Metanephros (tissue), 1 donor: ENCODE results near the gene SPACA4. TPM values are rescaled to one million over a fixed set of nuclear protein-coding genes. Genes with fewer than 3 reads are reported as not detected.

Experiments
- total RNA-seq: library from RNA; depleted of rRNA; stranded (reverse); fragments of >200 nt; gene quantifications from one replicate; pipeline ENCODE4 v1.2.3, GENCODE V29; 2014

The SPACA4 gene, protein sequence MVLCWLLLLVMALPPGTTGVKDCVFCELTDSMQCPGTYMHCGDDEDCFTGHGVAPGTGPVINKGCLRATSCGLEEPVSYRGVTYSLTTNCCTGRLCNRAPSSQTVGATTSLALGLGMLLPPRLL
- total RNA-seq = not detected

DNA sequence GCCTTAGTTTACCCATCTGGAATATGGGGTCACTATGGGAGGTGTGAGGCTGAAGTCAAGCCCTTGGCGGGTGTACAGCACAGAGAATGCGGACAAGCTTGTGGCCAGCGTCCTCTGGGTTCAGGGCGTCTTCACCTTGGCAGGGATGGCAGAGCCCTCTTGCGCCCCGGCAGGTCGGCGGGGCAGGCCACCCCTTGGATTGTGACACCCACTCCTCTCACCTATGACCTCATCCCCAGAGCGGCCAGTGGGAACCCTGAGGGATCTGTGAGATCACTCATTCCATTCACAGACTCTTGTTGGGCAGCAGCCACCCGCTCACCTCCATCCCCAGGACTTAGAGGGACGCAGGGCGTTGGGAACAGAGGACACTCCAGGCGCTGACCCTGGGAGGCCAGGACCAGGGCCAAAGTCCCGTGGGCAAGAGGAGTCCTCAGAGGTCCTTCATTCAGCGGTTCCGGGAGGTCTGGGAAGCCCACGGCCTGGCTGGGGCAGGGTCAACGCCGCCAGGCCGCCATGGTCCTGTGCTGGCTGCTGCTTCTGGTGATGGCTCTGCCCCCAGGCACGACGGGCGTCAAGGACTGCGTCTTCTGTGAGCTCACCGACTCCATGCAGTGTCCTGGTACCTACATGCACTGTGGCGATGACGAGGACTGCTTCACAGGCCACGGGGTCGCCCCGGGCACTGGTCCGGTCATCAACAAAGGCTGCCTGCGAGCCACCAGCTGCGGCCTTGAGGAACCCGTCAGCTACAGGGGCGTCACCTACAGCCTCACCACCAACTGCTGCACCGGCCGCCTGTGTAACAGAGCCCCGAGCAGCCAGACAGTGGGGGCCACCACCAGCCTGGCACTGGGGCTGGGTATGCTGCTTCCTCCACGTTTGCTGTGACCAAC, at the start of gene SPACA4:
TSS of gene SPACA4 (plus strand) at position 280 of the 896 bp plus-strand sequence. CDS start at position 517, 237 bp downstream.

DNA sequence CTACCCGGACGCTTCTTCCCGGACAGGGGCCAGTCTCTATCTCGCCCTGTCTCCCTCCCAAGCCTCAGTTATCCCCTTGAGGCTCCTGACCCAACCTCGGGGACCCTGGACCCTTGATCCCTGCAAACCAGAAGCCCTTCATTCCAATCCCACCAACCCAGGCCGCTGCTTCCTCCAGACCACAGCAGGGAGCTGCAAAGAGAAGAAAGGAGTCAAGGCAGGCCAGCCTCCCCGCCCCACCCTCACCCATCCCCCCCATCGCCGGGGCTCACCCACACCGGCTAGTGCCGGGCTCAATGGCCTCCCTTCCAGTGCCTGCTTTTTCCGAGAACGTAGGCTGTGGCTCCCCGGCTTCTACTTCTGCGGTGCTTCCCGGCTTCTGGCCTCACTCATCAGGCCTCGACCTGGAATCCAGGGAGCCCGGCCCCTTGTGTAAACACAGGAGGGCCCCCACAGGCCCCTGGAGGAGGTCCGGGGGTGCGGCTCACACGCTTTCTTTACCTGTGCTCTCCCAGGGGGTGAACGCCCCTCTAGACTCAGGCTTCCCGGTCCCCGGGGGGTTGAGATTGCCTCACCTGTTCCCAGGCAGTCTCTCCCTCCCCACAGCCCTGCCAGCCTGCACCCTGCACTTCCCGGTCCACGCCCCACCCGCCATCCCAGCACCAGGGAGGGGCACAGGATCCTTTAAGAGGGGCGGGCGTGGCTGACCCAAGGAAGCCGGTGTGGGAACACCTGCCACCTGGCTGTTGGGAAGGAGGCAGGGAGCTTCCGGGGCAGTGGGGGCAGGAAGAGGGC, 8.1 kb downstream of the SPACA4 start, which contains the start of gene FAM83E:
TSS of gene FAM83E (minus strand) at position 641 of the 795 bp plus-strand sequence. CDS start 1,704 bp downstream, outside the sequence.

DNA sequence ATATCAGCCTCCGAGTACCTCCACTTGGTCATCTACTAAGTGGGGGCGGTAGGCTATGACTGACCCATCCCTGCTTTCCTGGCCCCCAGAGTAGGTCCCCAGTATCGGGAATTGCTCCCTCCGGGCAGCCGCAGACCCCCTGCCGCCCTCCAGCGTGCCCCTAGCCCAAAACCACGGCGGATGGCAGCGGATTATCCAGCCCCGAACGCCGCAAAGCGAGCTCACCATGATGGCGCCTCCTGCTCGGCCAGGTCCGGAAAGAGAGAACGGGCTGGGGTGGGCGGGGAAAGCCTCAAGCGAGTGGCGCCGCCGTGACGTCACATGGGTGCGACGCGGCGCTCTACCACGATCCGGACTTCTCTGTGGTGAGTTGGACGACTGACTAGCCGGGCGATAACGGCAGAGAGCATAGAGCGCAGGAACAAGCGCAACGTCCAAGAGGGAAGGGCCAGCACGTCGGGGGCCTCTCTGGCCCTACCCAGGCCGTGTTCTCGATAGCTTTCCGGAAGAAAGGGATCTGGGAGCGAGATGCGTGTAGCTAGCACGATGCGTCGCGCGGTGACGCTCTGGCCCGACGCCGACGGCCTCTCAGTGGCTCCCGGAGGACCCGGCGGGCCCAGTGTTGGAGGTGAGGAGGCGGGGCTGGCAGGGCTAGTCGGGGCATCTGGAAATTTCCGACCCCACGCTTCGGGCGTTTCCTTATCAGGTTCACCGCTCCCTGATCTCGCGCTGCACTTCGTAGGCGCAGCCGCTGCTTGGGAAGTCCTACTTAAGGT, 12.6 kb downstream of the SPACA4 start, which contains the start of the genes RPL18 and SPHK2:
TSS of gene RPL18 (minus strand) at position 263 of the 776 bp plus-strand sequence. CDS start at position 228, 35 bp downstream.
TSS of gene SPHK2 (plus strand) at position 591 of the 776 bp plus-strand sequence. CDS start 1,009 bp downstream, outside the sequence.

DNA sequence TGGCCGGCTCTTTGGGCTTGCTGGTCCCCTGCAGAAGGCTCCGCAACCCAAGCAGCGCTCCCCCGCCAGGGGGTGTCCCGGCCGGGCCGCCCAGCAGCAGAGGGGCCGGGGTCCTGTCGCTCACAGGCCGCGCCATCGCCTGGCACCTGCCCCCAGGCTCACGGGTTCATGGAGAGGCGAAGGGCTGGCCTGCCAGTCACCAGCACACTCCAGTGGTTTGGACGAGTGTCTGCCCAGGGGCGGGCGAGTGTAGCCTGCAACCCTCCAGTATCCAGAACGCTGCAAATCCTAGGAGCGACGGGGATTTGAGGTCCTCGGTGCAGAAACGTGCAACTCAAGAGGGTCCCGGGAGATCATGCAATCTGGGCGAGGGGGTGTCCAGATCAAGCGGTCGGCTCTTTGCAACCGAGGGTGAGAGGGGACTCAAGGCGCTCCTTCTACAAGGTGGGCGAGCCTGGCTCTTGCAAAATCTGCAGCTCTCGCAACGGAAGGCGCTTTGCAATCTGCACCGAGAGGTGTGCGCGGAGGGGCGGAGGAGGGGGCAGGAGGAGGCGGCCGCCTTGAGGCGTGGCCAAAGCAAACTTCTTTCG, 30.4 kb downstream of the SPACA4 start, which contains the start of gene DBP:
TSS of gene DBP (minus strand) at position 521 of the 590 bp plus-strand sequence. CDS start at position 136, 385 bp downstream.

DNA sequence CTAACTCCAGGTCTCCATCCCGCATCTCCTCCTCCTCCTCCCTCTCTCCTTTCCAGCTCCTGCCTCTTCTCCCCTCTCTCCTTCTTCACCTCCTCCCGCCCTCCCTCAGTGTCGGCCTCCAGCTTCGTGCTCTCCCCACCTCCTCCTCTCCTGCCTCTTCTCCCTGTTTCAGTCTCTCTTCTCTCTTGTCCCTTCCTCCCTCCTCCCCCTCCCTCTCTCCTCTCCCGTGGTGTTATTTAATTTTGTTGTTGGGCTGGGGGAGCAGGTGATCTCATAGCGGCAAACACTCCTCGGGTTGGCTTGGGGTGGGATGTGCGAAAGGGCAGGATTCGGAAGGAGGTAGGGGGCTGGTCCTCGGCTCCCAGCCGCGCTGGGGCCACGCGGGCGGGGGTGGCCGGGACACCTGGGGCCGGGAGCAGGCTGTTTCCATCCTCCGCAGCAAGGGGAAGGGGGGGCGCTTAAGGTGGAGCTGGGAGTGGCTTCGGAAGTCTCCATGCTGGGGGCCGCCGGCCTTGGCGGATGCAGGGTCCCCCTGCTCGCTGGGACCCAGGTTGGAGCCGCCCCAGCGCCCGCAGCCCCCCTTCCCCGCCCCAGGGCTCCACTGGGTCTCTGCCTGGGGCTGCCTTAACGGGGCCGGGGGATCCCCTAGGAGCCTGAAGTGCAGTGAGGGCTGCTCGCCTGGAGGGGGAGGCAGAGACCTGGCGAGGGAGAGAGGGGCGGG, 39.6 kb downstream of the SPACA4 start, which contains the start of gene CA11:
TSS of gene CA11 (minus strand) at position 187 of the 721 bp plus-strand sequence. CDS start 555 bp downstream, outside the sequence.

Other genes with a start within 250 kb of the SPACA4 start
- 17.9 TPM for gene TMEM143, start 242.8 kb upstream of the SPACA4 start, total RNA-seq
- gene SYNGR4, start 242.4 kb upstream of the SPACA4 start, total RNA-seq = not detected
- 113 TPM for gene KDELR1, start 215.2 kb upstream of the SPACA4 start, total RNA-seq
- gene GRIN2D, start 213.1 kb upstream of the SPACA4 start, total RNA-seq = 0.99 TPM
- 20.8 TPM for gene GRWD1, start 160.8 kb upstream of the SPACA4 start, total RNA-seq
- 1.2 TPM for gene KCNJ14, start 151.2 kb upstream of the SPACA4 start, total RNA-seq
- 52.6 TPM for gene CYTH2, start 137.4 kb upstream of the SPACA4 start, total RNA-seq
- 1.9 TPM for gene LMTK3, start 94.9 kb upstream of the SPACA4 start, total RNA-seq
- not detected for gene SULT2B1, start 54.6 kb upstream of the SPACA4 start, total RNA-seq
- 0.88 TPM for gene FAM83E, start 8.3 kb downstream of the SPACA4 start, total RNA-seq
- 2,126 TPM for gene RPL18, start 12.4 kb downstream of the SPACA4 start, total RNA-seq
- 16.2 TPM for gene SPHK2, start 12.8 kb downstream of the SPACA4 start, total RNA-seq
- 17.2 TPM for gene DBP, start 30.6 kb downstream of the SPACA4 start, total RNA-seq
- 3.5 TPM for gene CA11, start 39.4 kb downstream of the SPACA4 start, total RNA-seq
- gene NTN5, start 66.3 kb downstream of the SPACA4 start, total RNA-seq = 0.76 TPM
- 1.5 TPM for gene FUT2, start 89.2 kb downstream of the SPACA4 start, total RNA-seq
- gene MAMSTR, start 113.0 kb downstream of the SPACA4 start, total RNA-seq = 8.9 TPM
- 23.2 TPM for gene RASIP1, start 133.9 kb downstream of the SPACA4 start, total RNA-seq
- 0.12 TPM for gene IZUMO1, start 140.2 kb downstream of the SPACA4 start, total RNA-seq
- gene FUT1, start 145.9 kb downstream of the SPACA4 start, total RNA-seq = 5.0 TPM
- not detected for gene FGF21, start 148.8 kb downstream of the SPACA4 start, total RNA-seq
- gene BCAT2, start 204.3 kb downstream of the SPACA4 start, total RNA-seq = 36.3 TPM
- gene HSD17B14, start 229.7 kb downstream of the SPACA4 start, total RNA-seq = 12.0 TPM